Measurements from ENCODE around the gene MED8. TPM values are rescaled to one million over a fixed set of nuclear protein-coding genes. Genes with fewer than 3 reads are reported as not detected.

Gene MED8
- total and polyA plus RNA-seq, 2 of the 13 experiments (the other 11 are each of a cell fraction or from before 2014, with no cell fraction given): 16.9 to 77.4 TPM

DNA sequence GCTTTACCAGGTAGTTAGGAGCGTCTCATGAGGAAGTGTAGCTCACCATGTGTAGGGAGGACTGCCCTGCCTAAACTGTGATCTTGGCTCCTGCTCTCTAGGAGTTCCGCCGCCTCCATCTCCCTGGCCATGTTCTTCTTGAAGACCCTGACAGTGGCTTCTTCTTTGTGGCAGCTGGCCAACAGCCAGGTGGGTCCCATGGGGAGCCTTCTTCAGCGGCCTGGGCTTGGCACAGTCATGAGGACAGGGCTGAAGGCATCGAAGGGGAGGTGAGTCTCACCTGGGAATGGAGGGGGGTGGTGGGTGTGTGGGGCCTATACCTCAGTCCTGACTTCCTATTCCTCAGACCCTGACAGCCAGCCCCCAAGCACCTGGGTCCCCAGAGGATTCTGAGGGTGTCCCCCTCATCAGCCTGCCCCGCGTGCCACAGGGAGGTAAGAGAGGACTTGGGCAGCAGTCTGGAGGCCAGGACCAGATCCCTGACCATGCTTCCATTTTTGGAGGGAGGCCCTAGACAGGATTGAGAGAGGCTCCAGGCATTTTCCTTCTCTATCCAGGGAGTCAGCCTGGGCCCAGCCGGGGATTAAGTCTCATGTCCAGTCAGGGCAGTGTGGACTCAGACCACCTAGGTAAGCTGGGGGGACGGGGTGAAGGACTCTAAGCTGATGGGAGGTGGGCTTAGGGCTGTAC, 42.7 kb upstream of the MED8 start:
- H3K9me3 ChIP-seq (ENCODE audit: low read length): no peaks in the 10 kb centered on the region
- H3K9ac ChIP-seq (ENCODE audit: insufficient read depth, low read depth, low read length): no peak overlapping the region
- in situ Hi-C loops (cut with HindIII; ENCODE audit: extremely low pct_ligation_motif_present, low pct_unique_long_range_greater_than_20kb): no loop called here
- intact Hi-C loops (cut with micrococcal nuclease; ENCODE audit: unreplicated experiment): no loop called here
- no peaks in the 10 kb centered on the region for H4K20me1 ChIP-seq (ENCODE audit: insufficient read depth, low read length)
- TF ChIP-seq SYNCRIP (IDR thresholded peaks at IDR 0.05; ENCODE audit: insufficient read depth, low read depth, low read length) (no peak), ZNF850 (CRISPR knock-in tag; conservative IDR thresholded peaks at IDR 0.05) (no peak), ZNF891 (CRISPR knock-in tag; IDR thresholded peaks at IDR 0.05) (no peak), ZNF230 (CRISPR knock-in tag; IDR thresholded peaks at IDR 0.05) (no peak), AGO1 (IDR thresholded peaks at IDR 0.05; ENCODE audit: low read depth, low read length, poor library complexity, severe bottlenecking) (no peak)
- ATAC-seq (no peak), FAIRE-seq (no peak), DNase-seq (ENCODE audit: low spot score) (no peak)
- no peaks in the 10 kb centered on the region for H3K79me2 ChIP-seq (ENCODE audit: insufficient read depth, low read length)
- no peak overlapping the region for H3K27ac ChIP-seq (ENCODE audit: extremely low read length, insufficient read depth, low read length)
- H3K4me2 ChIP-seq (ENCODE audit: low read depth, low read length): no peak overlapping the region
- H3K4me3 ChIP-seq (replicated peaks in 1 of 3; ENCODE audit: insufficient read depth in 1 of 3, low read depth in 2 of 3, low read length in 3 of 3): no peak overlapping the region
- no peaks in the 10 kb centered on the region for H3K4me1 ChIP-seq (ENCODE audit: insufficient read depth, low read length)
- WGBS (ENCODE audit: low lambda C conversion rate): 92% methylated on average over 7 of the region's 9 CpGs
- no peak overlapping the region for H2AFZ ChIP-seq (ENCODE audit: low read length)
- peaks cover 15 to 65% of the 10 kb centered on the region in 2 experiments for H3K36me3 ChIP-seq (replicated peaks in 1 of 2; ENCODE audit: control insufficient read depth in 1 of 2, insufficient read depth in 2 of 2, low read length in 2 of 2)
- H3K27me3 ChIP-seq (ENCODE audit: control insufficient read depth in 1 of 2, insufficient read depth in 2 of 2, low read length in 2 of 2): no peaks in the 10 kb centered on the region
- BruUV-seq (replicated peaks): no TSS peak
- ChIA-PET POLR2A (no interaction called here), CTCF (ENCODE audit: low intra/inter-chr PET ratio, low total read pairs) (no interaction called here)

DNA sequence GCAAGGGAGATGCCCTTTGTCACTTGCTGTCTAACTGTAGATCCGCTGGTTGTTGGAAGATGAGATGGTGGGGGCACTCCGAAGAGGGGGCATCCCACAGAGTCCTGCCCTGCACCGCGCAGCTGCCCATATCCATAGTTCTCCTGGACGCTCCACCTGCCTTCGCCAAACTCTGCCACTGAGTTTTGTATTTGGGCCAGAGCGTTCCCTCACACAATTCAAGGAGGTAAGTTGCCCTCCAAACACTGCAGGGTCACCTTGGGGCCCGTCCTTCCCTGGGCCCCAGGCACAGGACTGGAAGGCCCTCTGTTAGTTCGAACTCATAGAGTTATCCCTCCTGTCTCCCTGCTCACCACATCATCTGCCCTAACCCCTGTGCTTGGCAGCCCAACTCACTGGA, 42.1 kb upstream of the MED8 start:
- Histone ChIP-seq H3K27ac (ENCODE audit: extremely low read length, insufficient read depth, low read length) (no peak overlapping the region), H3K9ac (ENCODE audit: insufficient read depth, low read depth, low read length) (no peak overlapping the region), H3K4me3 (replicated peaks in 1 of 3; ENCODE audit: insufficient read depth in 1 of 3, low read depth in 2 of 3, low read length in 3 of 3) (no peak overlapping the region), H3K36me3 (replicated peaks in 1 of 2; ENCODE audit: control insufficient read depth in 1 of 2, insufficient read depth in 2 of 2, low read length in 2 of 2) (peaks cover 15 to 72% of the 10 kb centered on the region in 2 experiments), H3K4me2 (ENCODE audit: low read depth, low read length) (no peak overlapping the region), H3K4me1 (ENCODE audit: insufficient read depth, low read length) (no peaks in the 10 kb centered on the region), H3K27me3 (ENCODE audit: control insufficient read depth in 1 of 2, insufficient read depth in 2 of 2, low read length in 2 of 2) (no peaks in the 10 kb centered on the region), H3K79me2 (ENCODE audit: insufficient read depth, low read length) (no peaks in the 10 kb centered on the region), H3K9me3 (ENCODE audit: low read length) (no peaks in the 10 kb centered on the region), H2AFZ (ENCODE audit: low read length) (no peak overlapping the region), H4K20me1 (ENCODE audit: insufficient read depth, low read length) (no peaks in the 10 kb centered on the region)
- ATAC-seq: no peak
- no TSS peak for BruUV-seq (replicated peaks)
- POLR2A ChIA-PET: no interaction called here
- TF ChIP-seq RXRA (CRISPR knock-in tag; IDR thresholded peaks at IDR 0.05) (no peak), ZNF383 (CRISPR knock-in tag; IDR thresholded peaks at IDR 0.05; ENCODE audit: borderline replicate concordance) (no peak), ZFP36 (IDR thresholded peaks at IDR 0.05; ENCODE audit: borderline replicate concordance, low read depth, low read length, partially characterized antibody) (no peak), RCOR2 (CRISPR knock-in tag; IDR thresholded peaks at IDR 0.05) (no peak), RBFOX2 (IDR thresholded peaks at IDR 0.05; ENCODE audit: low read depth, low read length) (no peak), HES4 (CRISPR knock-in tag; IDR thresholded peaks at IDR 0.05; ENCODE audit: borderline replicate concordance) (no peak)
- TF ChIP-seq, protein P1, sequence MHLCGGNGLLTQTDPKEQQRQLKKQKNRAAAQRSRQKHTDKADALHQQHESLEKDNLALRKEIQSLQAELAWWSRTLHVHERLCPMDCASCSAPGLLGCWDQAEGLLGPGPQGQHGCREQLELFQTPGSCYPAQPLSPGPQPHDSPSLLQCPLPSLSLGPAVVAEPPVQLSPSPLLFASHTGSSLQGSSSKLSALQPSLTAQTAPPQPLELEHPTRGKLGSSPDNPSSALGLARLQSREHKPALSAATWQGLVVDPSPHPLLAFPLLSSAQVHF (CRISPR knock-in tag; IDR thresholded peaks at IDR 0.05): no peak
- TF ChIP-seq, protein P2, sequence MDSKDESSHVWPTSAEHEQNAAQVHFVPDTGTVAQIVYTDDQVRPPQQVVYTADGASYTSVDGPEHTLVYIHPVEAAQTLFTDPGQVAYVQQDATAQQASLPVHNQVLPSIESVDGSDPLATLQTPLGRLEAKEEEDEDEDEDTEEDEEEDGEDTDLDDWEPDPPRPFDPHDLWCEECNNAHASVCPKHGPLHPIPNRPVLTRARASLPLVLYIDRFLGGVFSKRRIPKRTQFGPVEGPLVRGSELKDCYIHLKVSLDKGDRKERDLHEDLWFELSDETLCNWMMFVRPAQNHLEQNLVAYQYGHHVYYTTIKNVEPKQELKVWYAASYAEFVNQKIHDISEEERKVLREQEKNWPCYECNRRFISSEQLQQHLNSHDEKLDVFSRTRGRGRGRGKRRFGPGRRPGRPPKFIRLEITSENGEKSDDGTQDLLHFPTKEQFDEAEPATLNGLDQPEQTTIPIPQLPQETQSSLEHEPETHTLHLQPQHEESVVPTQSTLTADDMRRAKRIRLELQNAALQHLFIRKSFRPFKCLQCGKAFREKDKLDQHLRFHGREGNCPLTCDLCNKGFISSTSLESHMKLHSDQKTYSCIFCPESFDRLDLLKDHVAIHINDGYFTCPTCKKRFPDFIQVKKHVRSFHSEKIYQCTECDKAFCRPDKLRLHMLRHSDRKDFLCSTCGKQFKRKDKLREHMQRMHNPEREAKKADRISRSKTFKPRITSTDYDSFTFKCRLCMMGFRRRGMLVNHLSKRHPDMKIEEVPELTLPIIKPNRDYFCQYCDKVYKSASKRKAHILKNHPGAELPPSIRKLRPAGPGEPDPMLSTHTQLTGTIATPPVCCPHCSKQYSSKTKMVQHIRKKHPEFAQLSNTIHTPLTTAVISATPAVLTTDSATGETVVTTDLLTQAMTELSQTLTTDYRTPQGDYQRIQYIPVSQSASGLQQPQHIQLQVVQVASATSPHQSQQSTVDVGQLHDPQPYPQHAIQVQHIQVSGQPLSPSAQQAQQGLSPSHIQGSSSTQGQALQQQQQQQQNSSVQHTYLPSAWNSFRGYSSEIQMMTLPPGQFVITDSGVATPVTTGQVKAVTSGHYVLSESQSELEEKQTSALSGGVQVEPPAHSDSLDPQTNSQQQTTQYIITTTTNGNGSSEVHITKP (CRISPR knock-in tag; IDR thresholded peaks at IDR 0.05; ENCODE audit: low read depth): no peak
- no peak for FAIRE-seq
- DNase-seq (ENCODE audit: low spot score): no peak
- in situ Hi-C loops (cut with HindIII; ENCODE audit: extremely low pct_ligation_motif_present, low pct_unique_long_range_greater_than_20kb) (no loop called here), intact Hi-C loops (cut with micrococcal nuclease; ENCODE audit: unreplicated experiment) (no loop called here)
- CTCF ChIA-PET (ENCODE audit: low intra/inter-chr PET ratio, low total read pairs): no interaction called here
- 88% methylated on average over 8 of the region's 9 CpGs for WGBS (ENCODE audit: low lambda C conversion rate)

Data from HepG2 (cell line).